Gastrocnemius medialis (tissue), 4 donors: Measurements from ENCODE around the gene DLX3.

ENCODE experiments used
- POLR2A ChIP-seq, 2 donors: fragments of 450-650 bp; IDR thresholded peaks; one replicate each; pipeline ENCODE4 v1.6.1; 2017; ENCODE audit warnings: antibody characterized with exemption in 2 of 2, mild to moderate bottlenecking in 2 of 2, moderate library complexity in 2 of 2
- TF ChIP-seq, protein P1 (sequence below), 5 experiments: fragments of 450-650 bp in 3 of 5; fragments of 200-600 bp in 2 of 5; sonication (generic) in 2 of 5; IDR thresholded peaks in 4 of 5; conservative IDR thresholded peaks in 1 of 5; 1 replicate in 4 of 5; 2 replicates in 1 of 5; pipeline ENCODE4 v1.5.1; 2016 to 2019; ENCODE audit warnings: antibody characterized with exemption in 5 of 5, mild to moderate bottlenecking in 3 of 5, moderate library complexity in 3 of 5

DNA sequence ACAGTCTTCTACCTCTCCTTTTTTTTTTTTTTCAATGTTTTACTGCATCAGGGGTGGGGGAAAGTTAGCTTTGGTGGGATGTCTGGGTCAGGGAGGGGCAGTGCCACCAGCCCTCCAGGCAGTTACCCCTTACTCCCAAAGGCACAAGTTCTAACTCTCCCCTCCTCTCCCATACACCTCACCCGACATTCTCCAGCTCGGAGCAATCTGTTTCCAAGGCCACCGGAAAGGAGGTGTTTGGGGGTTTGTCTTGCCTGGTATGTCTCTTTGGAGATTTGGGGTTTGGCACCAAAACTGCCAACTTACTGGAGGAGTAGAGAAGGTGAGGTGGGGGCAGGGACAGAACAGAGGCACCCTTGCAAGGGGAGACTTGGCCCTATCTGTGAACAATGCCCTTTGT is 4.7 kb downstream of the DLX3 start:
- TF ChIP-seq, protein P1, sequence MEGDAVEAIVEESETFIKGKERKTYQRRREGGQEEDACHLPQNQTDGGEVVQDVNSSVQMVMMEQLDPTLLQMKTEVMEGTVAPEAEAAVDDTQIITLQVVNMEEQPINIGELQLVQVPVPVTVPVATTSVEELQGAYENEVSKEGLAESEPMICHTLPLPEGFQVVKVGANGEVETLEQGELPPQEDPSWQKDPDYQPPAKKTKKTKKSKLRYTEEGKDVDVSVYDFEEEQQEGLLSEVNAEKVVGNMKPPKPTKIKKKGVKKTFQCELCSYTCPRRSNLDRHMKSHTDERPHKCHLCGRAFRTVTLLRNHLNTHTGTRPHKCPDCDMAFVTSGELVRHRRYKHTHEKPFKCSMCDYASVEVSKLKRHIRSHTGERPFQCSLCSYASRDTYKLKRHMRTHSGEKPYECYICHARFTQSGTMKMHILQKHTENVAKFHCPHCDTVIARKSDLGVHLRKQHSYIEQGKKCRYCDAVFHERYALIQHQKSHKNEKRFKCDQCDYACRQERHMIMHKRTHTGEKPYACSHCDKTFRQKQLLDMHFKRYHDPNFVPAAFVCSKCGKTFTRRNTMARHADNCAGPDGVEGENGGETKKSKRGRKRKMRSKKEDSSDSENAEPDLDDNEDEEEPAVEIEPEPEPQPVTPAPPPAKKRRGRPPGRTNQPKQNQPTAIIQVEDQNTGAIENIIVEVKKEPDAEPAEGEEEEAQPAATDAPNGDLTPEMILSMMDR (IDR thresholded peaks at IDR 0.05 in 4 of 5, conservative IDR thresholded peaks at IDR 0.05 in 1 of 5), result no peak
- TF ChIP-seq POLR2A (IDR thresholded peaks at IDR 0.05), result no peak
